Kidney (tissue), 14 donors: ENCODE results near the gene PPP5C. TPM values are rescaled to one million over a fixed set of nuclear protein-coding genes. Genes with fewer than 3 reads are reported as not detected.

Source experiments
- DNase-seq, 5 donors: peaks; one replicate each; pipeline ENCODE4 v3.0.0-alpha.2; 2013 to 2020
- FAIRE-seq: peaks from 2 replicates; lab custom pipeline; 2012; peaks lifted over from hg19 to GRCh38; lab: Jason Lieb, UNC
- H3K27ac ChIP-seq, 2 donors: one replicate each; pipeline ENCODE4 v1.7.0; 2013; ENCODE audit warnings: low read depth in 2 of 2, low read length in 2 of 2, inconsistent platforms in 1 of 2
- H3K27me3 ChIP-seq: one replicate; pipeline ENCODE4 v1.7.1; 2013; ENCODE audit warnings: low read length, inconsistent platforms; ENCODE audit not compliant: control insufficient read depth, insufficient read depth
- H3K36me3 ChIP-seq, 3 donors: one replicate each; pipeline versions ENCODE4 v1.7.0 to v1.7.1; 2013; ENCODE audit warnings: low read length in 3 of 3, control low read depth in 1 of 3, inconsistent platforms in 1 of 3; ENCODE audit not compliant: insufficient read depth in 3 of 3, control insufficient read depth in 2 of 3
- H3K4me1 ChIP-seq, 3 donors: one replicate each; pipeline versions ENCODE4 v1.7.0 to v1.7.1; 2013; ENCODE audit warnings: low read length in 3 of 3, inconsistent platforms in 1 of 3, low read depth in 1 of 3; ENCODE audit not compliant: control insufficient read depth in 2 of 3, insufficient read depth in 2 of 3
- H3K4me3 ChIP-seq, 3 donors: one replicate each; pipeline versions ENCODE4 v1.7.0 to v1.8.1; 2013; ENCODE audit warnings: low read length in 3 of 3, control low read depth in 1 of 3, inconsistent platforms in 1 of 3
- H3K9ac ChIP-seq, 3 donors: one replicate each; pipeline versions ENCODE4 v1.7.0 to v1.7.1; 2013; ENCODE audit warnings: low read length in 3 of 3, control low read depth in 1 of 3, inconsistent platforms in 1 of 3
- H3K9me3 ChIP-seq, 3 donors: one replicate each; pipeline versions ENCODE4 v1.7.0 to v1.7.1; 2013; ENCODE audit warnings: low read length in 3 of 3, control low read depth in 1 of 3, inconsistent platforms in 1 of 3; ENCODE audit not compliant: control insufficient read depth in 2 of 3, insufficient read depth in 1 of 3
- intact Hi-C: fragments of 100-400 bp; cut with DNase I; formaldehyde crosslinking; loops from one replicate; pipeline ENCODE4 v1.11.1; 2022
- polyA plus RNA-seq: library from polyadenylated mRNA; stranded (reverse); fragments of 350-450 nt; fragmentation: Illumina TruSeq; extraction: RNeasy Lipid Tissue Mini Kit (QIAGEN cat#74804); gene quantifications from one replicate; pipeline ENCODE4 v1.2.3, GENCODE V29; 2014; ENCODE audit warnings: low read depth, low replicate concordance; ENCODE audit not compliant: insufficient read depth
- total RNA-seq: library from RNA; stranded (reverse); fragmentation: NEBNext Ultra II Directional; extraction: Animal tissue kit (Norgen Biotek cat#: 25700); gene quantifications from one replicate; pipeline ENCODE4 v1.2.1, GENCODE V29; 2021
- TF ChIP-seq, protein P1 (sequence below): IDR thresholded peaks from 3 replicates; pipeline ENCODE4 v1.5.1; 2012; ENCODE audit warnings: mild to moderate bottlenecking, moderate library complexity, borderline replicate concordance; ENCODE audit not compliant: insufficient read depth; ENCODE audit errors: extremely low read depth
- donor health status: control.
- donor health status: control.
- donor health status: control.
- donor health status: control.
- donor health status: control.
- donor health status: DM: yes; HTN: yes; CAD: no.
- donor health status: Normal renal cell carcinoma (clear cell type).

PPP5C gene
- total and polyA plus RNA-seq, 2 donors from 2014 or later = 54.3 to 63.7 TPM

DNA sequence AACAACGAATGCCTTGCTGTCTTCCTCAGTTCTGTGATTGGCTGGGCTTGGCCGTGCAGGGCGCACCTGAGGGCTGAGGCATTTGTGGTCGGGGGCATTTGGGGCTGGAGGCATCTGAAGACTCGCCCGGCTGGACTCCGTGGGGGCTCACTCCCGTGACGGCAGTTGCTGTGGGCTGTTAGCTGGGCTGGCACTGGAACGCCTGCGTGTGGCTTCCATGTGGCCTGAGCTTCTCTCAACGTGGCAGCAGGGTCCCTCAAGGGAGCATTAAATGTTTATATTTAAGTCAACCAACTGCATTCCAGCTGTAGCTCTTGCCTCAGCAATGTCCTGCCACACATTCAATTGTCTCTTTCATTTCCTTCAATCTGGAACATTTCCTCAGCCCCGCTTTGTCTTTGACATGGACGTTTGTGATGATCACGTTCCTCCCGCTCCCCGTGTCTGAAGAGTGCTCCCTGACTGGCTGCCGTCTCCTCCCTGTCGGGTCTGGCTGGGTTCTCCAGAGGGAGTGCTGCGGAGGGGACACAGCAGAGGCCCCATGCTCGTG, 45.4 kb downstream of the PPP5C start:
- no peaks in the 10 kb centered on the region for H3K27me3 ChIP-seq
- H3K4me3 ChIP-seq = no peak overlapping the region
- H3K27ac ChIP-seq = no peak overlapping the region
- no peak overlapping the region for H3K9ac ChIP-seq
- intact Hi-C loops = no loop called here
- peaks cover 8 to 32% (median 12%) of the 10 kb centered on the region in 3 donors for H3K36me3 ChIP-seq
- no peaks in the 10 kb centered on the region for H3K9me3 ChIP-seq
- TF ChIP-seq, protein P1, sequence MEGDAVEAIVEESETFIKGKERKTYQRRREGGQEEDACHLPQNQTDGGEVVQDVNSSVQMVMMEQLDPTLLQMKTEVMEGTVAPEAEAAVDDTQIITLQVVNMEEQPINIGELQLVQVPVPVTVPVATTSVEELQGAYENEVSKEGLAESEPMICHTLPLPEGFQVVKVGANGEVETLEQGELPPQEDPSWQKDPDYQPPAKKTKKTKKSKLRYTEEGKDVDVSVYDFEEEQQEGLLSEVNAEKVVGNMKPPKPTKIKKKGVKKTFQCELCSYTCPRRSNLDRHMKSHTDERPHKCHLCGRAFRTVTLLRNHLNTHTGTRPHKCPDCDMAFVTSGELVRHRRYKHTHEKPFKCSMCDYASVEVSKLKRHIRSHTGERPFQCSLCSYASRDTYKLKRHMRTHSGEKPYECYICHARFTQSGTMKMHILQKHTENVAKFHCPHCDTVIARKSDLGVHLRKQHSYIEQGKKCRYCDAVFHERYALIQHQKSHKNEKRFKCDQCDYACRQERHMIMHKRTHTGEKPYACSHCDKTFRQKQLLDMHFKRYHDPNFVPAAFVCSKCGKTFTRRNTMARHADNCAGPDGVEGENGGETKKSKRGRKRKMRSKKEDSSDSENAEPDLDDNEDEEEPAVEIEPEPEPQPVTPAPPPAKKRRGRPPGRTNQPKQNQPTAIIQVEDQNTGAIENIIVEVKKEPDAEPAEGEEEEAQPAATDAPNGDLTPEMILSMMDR = no peak
- no peak for FAIRE-seq
- H3K4me1 ChIP-seq = no peaks in the 10 kb centered on the region
- DNase-seq = peak in 4 of 5 donors; percentile 37 to 86 (median 59)

DNA sequence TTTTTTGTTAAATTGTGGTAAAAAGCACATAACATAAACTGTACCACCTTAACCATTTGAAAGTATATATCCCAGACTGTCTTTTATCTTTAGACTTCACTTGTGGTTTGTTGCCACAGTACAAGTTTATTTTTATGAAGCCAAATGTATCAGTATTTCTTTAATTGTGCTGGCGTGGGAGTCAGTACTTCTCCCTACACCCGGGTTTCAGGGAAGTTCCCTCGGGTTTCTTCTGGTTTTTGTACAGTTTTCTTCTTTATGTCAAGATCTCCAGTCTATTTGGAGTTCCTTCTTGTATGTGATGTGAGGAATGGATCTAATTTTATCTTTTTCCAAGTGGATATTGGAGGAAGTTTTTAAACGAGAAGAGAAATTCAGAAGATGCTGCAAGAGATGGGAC, 46.0 kb downstream of the PPP5C start:
- no peak for DNase-seq
- Histone ChIP-seq H3K36me3 (peaks cover 8 to 27% (median 12%) of the 10 kb centered on the region in 3 donors), H3K27ac (no peak overlapping the region), H3K4me3 (no peak overlapping the region), H3K9me3 (no peaks in the 10 kb centered on the region), H3K27me3 (no peaks in the 10 kb centered on the region), H3K9ac (no peak overlapping the region), H3K4me1 (no peaks in the 10 kb centered on the region)
- FAIRE-seq = no peak
- intact Hi-C loops = no loop called here
- TF ChIP-seq, protein P1 = no peak

DNA sequence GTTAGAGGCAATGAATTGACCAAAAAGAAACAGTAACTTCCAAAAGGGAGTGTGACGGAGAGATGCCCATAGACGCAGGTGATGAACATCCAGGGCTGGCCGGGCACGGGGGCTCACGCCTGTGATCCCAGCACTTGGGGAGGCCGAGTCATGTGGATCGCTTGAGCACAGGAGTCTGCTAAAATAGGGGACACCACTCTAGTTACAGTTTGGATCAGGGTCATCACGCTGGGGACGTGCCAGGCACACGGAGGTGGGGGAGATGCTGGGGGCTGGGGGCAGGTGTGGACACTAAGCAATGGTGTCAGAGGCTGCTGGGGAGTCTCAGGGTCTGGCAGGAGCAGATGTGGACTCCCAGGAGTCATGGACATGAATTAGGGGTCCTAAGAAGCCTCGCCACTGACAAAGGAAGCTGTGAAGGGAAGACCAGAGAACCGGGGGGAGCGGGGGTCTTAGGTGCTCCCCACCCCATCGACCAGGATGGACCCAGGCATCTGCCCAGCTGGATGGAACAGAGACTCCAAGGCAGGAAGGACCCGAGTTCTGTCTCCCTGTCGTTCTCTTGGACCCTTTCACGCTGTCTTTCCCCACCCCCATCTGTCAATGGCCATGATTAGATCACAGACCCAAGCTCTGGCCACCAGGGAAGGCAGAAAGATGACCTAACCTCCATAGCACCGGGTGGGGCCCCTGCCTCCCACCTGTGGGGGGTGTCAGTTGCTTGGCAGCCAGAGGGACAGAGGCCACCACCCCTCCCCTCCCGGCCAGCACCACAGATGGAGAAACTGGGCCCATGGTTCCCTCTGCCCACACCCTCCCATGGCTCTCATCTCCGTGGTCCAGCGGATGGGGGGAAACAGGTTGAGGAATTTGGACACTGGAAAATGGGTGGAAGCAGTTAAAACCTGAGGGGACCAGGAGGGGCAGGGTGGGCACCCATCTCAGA, 46.8 kb downstream of the PPP5C start:
- Histone ChIP-seq H3K27me3 (no peaks in the 10 kb centered on the region), H3K27ac (no peak overlapping the region), H3K9me3 (no peaks in the 10 kb centered on the region), H3K9ac (no peak overlapping the region), H3K4me1 (no peaks in the 10 kb centered on the region), H3K36me3 (peaks cover 6 to 20% (median 9%) of the 10 kb centered on the region in 3 donors), H3K4me3 (no peak overlapping the region)
- DNase-seq = peak in 2 of 5 donors; percentile 55 to 56
- intact Hi-C loops = no loop called here
- FAIRE-seq = no peak
- TF ChIP-seq, protein P1 = no peak
